Frontal cortex (tissue), 4 donors: ENCODE data around the gene PNPO. TPM values are rescaled to one million over a fixed set of nuclear protein-coding genes. Genes with fewer than 3 reads are reported as not detected.
A peak's percentile ranks its signal among the peaks of the same experiment; 100 is the strongest.

ENCODE experiments used
- DNase-seq, 2 donors: peaks; one replicate each; pipeline ENCODE4 v3.0.0; 2012; ENCODE audit warnings: low spot score in 2 of 2
- FAIRE-seq: peaks from 2 replicates; lab custom pipeline; 2012; peaks lifted over from hg19 to GRCh38; lab: Jason Lieb, UNC
- total RNA-seq: library from RNA; depleted of rRNA; stranded (reverse); fragments of >200 nt; gene quantifications from one replicate; pipeline ENCODE4 v1.2.3, GENCODE V29; 2014
- donor health status: control.
- donor health status: control.
- donor health status: control.

The PNPO gene
- total RNA-seq, 1 donor from 2014 or later = 7.3 TPM

DNA sequence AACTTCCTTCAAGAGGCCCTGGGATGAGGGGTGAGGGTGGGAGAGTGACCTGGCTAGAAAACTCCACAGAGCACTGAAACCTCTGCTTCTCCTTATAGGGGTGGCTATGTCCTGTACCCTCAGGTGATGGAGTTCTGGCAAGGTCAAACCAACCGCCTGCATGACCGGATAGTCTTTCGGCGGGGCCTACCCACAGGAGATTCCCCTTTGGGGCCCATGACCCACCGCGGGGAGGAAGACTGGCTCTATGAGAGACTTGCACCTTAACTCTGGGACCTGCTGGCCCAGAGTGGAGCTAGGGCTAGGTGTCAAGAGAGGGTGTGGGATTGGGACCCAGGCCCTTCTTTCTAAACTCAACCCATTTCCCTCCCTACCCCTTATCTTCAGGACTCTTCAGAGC, 5.1 kb downstream of the PNPO start:
- DNase-seq = no peak
- FAIRE-seq = no peak

DNA sequence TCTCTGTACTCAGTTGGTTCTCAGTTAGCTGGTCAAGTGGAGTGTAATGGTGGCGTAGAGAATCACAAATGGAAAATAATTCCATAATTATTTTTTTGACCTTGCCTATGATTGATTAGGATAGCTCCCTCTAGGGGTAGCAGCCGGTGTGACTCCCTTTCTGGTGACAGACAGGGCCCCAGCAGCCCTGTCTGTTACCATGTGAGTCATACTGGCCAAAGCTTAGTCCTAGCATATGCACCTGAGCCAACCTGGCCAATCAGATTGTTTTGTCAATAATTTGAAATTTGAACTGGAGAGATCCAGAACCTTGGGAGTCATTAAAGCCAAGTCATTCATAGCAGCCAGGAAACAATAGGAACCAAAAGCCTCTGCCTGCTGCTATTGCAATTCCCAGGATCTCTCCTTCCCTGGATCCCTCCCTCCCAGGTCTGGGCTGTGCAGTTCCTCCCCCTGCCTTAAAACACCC, 5.6 kb downstream of the PNPO start:
- peak in 1 of 2 donors; percentile 82 for DNase-seq
- FAIRE-seq = no peak

DNA sequence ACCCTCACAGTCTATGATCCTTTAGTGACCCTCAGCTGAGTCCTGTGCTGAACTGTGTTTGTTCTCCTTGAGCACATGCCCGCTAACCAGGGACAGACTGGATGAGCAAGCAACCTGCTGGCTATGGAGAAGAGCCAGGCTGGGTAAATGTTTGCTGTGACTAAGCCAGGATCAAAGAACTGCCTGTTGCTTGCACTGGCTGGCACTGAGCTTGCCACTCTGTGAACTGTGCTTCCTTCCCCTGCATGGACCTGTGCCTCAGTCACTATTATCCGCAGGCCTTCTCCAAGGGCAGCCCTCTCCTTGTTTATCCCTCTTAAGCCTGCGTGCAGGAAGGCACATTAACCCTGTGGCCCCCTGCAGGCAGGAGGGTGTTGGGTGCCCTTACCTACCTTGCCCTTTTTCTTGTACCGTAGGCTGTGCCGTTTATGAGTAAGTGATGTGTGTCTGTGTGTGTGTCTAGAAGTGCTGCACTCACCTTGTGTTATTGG, 7.4 kb downstream of the PNPO start:
- FAIRE-seq (no peak), DNase-seq (no peak)

DNA sequence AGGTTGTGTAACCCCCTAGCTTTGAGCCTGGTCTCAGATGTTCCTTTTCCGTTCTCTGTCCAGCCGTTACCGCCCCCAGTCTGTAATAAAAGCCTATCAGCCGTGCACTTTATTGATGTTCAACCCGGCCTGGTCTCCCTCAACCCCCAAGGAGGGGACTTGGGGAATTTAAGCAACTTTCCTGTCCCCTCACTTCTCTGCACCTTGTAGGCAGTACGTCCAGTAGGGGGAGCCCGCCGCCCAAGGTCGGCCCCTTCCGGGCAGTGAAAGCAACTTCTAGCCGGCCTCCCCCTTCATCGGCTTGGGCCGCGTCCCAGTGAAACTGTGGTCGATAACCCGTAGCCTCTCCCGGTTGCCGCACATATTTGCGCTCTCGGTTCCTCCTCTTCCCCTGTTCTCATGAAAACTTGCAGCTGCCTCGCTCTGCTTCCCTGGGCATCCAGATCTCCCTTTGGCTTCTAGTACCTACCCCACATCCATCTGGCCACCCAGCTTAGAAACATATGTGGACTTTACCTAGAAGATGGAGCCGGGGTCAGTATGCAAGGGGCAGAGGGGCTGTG, 7.9 kb downstream of the PNPO start:
- DNase-seq (peak; percentile 48 to 73), FAIRE-seq (no peak)

DNA sequence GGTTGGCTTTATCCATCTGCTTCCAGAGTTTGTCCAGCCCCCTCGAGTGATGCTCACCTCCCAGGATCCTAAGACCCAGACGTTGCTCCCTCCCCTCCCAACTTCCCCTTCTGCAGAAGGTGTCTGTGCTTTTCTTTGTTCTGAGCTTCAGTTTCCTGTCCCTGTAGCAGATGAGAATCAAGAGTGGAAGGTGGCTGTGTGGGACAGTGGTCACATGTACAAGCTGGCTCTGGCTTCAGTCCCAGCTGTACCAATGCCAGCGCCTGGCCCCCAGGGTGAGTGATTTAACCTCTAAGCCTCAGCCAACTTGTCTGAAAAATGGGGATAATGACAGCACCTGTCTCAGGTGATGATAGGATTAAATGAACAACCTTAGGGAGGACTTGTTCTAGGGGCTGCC, 8.6 kb downstream of the PNPO start:
- no peak for DNase-seq
- FAIRE-seq = no peak

DNA sequence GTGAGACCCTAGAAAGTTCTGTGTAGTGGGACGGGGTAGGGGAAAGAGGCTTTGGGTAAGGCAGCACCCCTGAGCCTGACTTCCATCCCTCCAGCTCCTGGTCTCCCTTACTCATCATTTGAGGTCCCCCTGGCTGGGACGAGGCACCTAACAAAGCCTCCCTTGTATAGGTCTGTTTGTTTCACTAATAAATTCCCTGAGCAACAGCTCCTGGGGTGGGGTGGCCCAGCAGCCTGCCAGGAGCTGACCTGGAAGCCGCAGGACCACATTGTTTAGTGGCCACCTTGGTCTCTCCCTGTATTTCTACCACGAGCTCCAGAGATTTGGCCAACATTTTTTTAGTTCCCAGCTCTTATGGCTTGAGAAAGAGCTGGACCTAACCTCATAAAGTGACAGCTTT, 9.1 kb downstream of the PNPO start:
- DNase-seq (no peak), FAIRE-seq (no peak)

DNA sequence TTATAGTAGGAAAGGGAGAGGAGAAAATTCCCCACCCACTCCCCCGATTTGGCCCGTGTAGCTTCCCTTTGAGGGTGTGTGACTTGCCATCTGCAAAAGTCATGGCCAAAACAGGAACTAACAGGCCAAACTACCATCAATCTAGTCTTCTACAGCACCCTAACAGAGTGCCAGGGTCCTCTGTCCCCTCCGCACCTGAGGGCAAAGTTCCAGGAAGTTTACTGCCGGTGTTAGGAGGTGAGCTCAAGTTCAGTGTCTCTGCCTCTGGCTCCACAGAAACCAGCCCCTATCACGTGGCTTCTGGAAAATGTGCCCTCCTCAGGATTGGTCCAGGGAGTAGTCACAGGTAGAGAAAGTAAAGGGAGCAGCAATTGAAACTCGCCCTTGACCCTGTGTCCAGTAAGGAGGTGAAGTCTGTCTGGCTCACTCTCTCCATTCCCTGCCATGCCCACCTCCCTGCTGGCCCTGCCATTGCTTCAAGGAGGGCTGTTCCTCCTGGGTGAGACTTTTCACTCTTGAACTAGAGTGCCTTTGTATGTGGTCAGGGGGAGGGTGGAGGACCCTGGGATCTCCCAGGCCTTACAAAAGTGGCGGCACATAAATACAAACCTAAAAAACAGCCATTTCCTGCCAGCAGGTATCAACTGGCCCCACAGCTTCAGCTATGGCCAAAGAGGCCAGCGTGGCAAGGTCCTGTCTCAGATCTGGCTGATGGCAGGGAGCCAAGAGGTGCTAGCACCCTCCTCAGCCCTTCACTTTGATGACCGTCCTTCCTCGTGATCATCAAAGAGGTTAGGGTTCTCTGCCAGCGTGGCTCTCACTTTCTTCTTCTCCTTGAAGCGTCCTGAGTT, 11.0 kb downstream of the PNPO start:
- DNase-seq = no peak
- FAIRE-seq = no peak

DNA sequence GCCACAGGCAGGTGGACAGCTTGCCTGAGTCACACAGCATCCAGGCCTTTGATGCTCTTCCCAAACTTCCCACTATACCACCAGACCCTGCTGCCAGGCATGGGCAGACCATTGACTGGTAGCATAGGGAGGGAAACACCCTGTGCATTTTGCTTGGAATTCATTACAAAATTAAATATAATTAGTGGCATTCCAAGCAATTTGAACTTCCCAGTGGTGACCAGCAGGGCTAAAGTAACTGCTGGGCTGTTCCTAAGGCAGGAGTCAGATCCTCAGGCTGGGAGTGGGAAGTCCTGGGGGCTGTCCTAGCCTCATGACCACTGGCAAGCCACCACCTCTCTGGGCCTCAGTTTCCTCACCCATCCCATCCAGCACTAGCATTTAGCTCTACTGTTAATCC, 12.5 kb downstream of the PNPO start:
- DNase-seq = no peak
- FAIRE-seq = no peak

DNA sequence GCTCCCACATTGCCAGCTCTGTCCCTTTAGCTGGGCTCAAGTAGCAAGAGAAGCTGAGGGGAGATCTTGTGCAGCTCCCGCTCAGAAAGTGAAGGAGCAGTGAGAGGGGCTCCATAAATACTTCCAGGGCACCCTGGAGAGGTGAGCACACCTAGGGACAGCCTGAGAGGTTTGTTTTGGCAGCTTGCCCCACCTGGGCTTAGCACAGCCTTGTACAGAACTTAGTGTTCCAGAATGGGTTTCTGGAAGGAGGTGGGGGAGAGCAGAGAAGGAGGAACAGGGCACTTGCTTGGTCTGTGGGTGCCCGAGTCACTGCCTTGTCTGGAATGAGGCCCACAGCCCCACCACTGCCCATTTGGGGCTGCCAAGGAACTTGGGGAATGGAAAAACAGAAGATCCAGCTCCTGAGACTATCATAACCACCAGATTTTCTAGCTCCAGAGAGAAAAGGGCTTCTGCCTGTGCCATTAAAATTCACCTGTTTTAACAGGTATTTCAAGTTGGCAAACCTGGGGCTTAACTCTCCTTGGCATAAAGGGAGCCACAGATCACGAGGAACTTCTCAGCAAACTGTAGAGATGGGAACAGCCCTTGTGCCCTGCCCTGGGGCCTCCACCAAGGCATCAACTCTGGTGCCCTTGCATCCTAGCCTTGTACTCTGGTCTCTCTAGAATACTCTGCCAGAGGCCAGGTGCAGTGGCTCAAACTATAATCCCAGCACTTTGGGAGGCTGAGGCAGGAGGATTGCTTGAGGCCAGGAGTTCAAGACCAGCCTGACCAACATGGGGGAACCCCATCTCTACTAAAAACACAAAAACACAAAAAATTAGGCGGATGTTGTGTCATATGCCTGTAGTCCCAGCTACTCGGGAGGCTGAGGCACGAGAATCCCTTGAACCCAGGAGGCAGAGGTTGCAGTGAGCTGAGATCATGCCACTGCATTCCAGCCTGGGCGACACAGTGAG, 14.4 kb downstream of the PNPO start:
- FAIRE-seq (no peak), DNase-seq (no peak)

DNA sequence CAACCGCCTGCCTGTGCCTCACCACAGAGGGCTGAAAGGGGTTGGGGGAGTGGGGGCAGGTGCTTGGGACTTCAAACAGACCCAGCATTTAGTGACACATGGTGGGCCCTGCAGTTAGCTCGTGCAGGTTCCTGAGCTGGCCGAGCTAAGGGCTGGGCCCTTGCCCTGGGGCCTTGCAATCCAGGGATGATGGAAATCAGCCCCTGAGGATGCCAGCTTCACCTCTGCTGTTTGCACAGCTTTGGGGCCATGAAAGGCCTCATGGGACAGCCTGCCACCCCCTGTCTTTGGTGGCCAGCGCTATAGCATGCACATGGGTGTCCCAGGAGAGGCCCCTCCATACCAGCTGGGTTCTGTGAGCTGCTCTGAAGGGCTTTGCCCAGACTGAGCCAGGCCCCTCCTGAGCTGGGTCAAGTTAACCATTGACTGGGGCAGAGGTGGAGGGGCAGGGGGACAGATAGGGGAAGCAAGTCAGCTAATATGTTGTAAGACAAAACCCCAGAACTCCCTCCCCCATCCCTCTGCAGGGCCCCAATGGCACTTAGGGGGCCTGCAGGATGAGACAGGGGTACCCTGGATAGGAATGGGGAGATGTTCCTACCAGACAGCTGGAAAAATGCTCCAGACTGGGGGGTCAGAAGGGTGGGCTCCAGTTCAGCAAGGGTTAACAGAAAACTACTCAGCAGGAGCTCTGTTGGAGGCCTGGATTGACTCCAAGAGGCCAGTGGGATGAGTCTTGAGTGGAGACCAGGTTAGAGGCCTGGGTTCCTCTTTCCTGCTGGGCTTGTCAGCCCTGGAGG, 15.6 kb downstream of the PNPO start:
- DNase-seq (no peak), FAIRE-seq (no peak)

DNA sequence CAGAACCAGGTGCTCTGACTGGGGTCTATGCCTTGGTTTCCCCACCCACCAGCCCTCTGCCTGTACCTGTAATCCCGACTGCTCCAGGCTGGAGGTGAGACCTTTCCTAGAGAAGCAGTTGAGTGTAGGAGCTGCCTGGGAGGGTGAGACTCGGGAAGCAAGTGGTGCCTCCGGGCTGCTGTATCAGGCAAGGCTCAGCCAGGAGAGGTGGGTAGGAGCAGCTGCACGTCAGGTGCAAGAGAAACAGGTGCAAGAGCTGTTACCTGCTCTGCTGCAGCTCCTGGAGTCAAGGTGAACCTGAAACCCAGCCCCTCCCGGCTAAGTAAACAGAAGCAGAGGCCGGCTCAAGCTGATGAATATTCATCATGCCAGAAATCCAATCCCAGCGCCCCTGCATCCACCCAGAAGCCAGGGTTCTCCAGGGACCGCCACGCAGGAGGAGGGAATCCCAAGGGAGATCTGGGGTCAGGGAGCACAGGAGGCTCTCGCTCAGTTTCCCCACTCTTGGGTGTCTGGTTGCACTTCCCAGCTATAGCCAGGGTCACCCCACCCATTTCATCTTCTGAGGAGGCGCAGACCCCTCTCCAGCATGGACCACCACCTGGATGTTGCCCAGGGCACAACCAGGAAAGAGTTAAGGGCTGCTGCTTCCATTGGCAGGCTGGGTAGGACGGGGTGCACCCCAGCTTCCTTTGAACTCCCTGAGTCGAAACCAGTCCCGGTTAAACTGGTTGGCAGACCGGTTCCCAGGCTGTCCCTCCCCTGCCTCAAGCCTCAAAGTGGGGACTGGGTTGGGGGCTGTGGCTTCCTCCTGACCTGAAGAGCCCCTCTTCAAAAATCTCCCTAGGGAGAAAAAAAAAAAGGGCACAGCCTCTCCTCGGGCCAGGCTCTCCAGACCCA, 16.5 kb downstream of the PNPO start, which contains the start of gene PRR15L:
PRR15L (minus strand) TSS at position 293 of the 900 bp plus-strand sequence. CDS start 4,649 bp downstream, outside the sequence.
- DNase-seq (no peak), FAIRE-seq (no peak)

DNA sequence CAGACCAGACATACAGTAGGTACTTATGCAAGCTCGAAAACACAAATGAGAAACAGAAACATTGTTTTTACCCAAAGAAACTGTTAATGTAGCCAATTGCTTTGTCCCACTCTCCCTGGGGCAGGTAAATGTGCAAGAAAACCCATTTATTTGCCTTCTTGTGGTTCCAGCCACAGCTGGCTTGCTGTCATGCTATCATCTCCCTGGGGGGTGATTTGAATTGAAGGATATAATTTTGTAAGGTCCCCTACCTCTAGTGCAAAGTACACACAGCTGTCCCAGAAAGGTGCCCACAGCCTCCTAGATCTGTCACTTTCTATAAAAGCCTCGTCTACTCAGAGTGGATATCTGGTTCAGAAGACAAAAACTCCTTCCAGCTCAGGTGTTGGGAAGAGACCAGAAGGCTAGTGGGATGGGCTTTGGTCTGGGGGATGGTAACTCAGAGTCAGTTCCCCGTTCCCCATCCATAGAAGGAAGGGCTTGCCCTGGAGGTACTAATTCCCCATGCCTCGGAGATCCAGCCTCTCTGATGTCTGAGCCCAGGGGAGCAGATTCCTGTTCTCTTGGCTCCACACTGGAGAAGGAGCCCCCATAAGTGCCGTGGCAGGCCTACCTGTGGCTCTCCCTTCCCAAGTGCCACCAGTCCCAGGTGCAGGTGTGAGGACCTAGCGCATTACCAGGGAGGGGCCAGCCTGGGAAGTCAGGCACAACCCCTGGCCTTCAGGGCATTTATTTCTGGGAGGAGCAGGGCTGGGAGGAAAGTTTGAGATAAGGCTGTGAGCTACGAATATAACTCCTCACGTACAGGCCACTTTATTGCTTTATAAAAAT, 18.7 kb downstream of the PNPO start:
- FAIRE-seq = no peak

DNA sequence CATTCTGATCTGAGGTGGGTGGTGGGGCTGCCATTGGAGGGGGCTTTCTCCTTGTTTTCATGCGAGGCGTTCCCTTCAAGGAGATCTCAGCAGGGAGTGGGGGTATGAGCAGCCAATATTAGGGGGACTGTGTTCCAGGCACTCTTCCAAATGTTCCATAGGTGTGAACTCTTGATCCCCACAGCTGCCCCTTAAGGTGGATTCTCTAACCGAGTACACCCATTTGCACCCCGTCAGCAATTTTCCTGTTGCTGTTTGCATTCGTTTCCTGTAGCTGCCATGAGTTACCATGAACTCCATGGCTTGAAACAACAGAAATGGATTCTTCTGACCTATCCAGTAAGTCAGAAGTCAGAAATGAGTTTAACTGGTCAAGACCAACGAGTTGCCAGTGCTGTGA, 20.0 kb downstream of the PNPO start:
- no peak for FAIRE-seq

More for the DNA sequence above, 18.7 kb downstream of the PNPO start:
- DNase-seq = no peak

DNA sequence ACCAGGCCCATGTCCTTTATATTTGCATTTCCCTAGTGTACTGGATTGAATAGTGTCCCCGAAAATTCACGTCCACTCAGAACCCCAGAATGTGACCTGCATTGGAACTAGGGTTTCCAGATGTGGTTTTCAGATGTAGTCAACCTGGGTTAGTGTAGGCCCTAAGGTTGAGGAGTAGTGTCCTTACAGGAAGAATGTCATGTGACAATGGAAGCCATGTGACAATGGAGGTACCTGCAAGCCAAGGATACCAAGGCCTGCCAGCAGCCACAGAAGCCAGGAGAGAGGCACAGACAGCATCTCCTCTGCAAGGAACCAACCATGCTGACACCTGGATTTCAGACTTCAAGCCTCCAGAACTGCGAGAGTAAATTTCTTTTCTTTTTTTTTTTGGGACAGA, 21.5 kb downstream of the PNPO start:
- FAIRE-seq = no peak
- no peak for DNase-seq

More for the DNA sequence above, 20.0 kb downstream of the PNPO start:
- DNase-seq = no peak

DNA sequence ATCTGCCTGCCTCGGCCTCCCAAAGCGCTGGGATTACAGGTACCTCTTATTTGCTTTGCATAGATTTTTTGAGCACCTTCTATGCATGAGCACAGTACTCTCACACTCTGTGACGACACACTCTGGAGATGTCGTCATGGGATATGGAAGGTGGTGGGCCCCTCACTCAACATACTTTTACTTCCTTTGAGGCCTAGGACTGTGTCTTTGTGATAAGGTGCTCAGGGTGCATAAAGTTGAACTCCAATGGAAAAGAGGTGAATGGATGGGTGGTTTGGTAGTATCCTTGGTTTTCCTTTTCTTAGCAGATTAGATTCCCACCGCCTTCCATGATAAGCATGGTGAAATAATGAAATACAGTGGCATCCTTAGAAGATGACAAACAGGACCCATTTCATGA, 23.5 kb downstream of the PNPO start:
- FAIRE-seq (no peak), DNase-seq (no peak)

DNA sequence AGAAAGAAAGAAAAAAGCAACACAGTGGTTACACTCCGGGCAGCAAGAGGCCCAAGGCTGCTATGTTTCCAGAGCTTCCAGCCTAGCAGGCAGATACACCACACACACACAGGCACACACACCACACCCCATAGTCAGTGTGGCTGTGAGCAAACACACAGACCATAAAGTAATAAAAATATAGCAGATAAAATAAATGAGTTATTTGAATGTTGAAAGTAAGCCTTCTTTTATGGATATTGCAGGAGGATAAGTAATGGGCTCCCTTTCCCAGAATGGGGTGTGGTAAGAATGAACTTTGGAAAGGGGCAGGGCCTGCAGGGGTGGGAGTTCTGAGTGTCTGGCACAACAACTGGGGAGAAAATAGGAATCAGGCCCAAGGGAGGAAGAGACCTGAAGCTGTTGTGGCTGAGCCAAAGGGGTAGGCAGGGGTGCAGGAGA, 24.7 kb downstream of the PNPO start:
- DNase-seq = no peak
- no peak for FAIRE-seq

DNA sequence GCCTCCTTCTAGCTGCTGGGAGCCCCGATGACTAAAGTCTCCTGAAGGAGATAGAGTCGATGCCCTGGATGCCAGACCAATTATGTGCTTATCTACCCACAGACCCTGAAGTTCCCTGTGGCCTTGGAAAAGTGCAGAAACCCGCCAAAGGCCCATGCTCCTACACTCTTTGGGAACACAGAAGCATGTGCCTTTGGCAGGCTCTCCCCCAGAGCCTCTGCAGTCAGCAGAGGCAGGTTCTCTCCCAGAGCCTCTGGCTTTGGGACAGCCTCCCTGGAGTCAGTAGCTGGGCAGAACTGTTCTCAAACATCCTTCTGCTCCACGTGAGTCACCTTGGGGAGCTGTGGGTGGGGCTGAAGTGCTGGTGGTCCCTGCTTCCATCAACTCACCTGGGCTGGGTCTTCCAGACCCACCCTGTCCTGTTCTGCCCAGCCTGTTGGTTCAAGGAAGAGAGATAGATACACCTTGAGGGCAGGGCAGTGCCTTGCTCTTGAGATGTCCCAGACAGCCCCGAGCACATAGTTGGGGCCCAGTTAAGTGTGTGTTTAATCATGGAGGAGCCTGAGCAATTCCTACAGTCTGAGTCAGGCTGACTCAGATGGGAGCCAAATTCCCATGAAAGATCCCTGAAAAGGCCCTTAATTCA, 26.4 kb downstream of the PNPO start:
- DNase-seq = no peak
- FAIRE-seq = no peak
